Measurements from ENCODE around the gene SEZ6L. TPM values are rescaled to one million over a fixed set of nuclear protein-coding genes. Genes with fewer than 3 reads are reported as not detected.

SEZ6L gene
- total and polyA plus RNA-seq, 10 of the 15 experiments (the other 5 are each of a cell fraction or from before 2014, with no cell fraction given) = not detected

- intact Hi-C loops (cut with micrococcal nuclease; ENCODE audit: unreplicated experiment) = no loop called here
- POLR2A ChIA-PET = interaction anchor here (0.6 kb wide), 1 partner anchor 9 kb away, joined by 4 read pairs; no protein-coding TSS in a partner anchor
- TF ChIP-seq CTCF (IDR thresholded peaks at IDR 0.05 in 2 of 3, conservative IDR thresholded peaks at IDR 0.05 in 1 of 3; ENCODE audit: control insufficient read depth in 2 of 3, extremely low read depth in 1 of 3, insufficient read depth in 1 of 3, low read depth in 3 of 3, low read length in 3 of 3) (no peak), ASH2L (IDR thresholded peaks at IDR 0.05; ENCODE audit: borderline replicate concordance, low read depth) (no peak), BCL11A (IDR thresholded peaks at IDR 0.05; ENCODE audit: low read depth, low read length) (no peak), ZSCAN29 (IDR thresholded peaks at IDR 0.05) (no peak), ETV6 (conservative IDR thresholded peaks at IDR 0.05 in 1 of 2, IDR thresholded peaks at IDR 0.05 in 1 of 2; ENCODE audit: borderline replicate concordance in 1 of 2, low read depth in 1 of 2) (no peak), NR2C1 (IDR thresholded peaks at IDR 0.05) (no peak), TARDBP (IDR thresholded peaks at IDR 0.05; ENCODE audit: borderline replicate concordance) (no peak), ZBTB11 (CRISPR knock-in tag; IDR thresholded peaks at IDR 0.05) (no peak), PBX3 (IDR thresholded peaks at IDR 0.05; ENCODE audit: insufficient replicate concordance, low read depth, low read length) (no peak), MTA2 (IDR thresholded peaks at IDR 0.05; ENCODE audit: low read depth) (no peak), POU2F2 (IDR thresholded peaks at IDR 0.05; ENCODE audit: borderline replicate concordance, low read depth, low read length) (no peak), ZNF24 (IDR thresholded peaks at IDR 0.05) (no peak), STAT3 (IDR thresholded peaks at IDR 0.05; ENCODE audit: low read depth, low read length) (no peak), REST (IDR thresholded peaks at IDR 0.05; ENCODE audit: low read depth, low read length) (no peak)
Observed at GRCh38 chr22:26391623-26392022, 222.4 kb downstream of the SEZ6L start.

More at GRCh38 chr22:26391623-26392022, 222.4 kb downstream of the SEZ6L start:
- CTCF ChIA-PET = interaction anchor here (0.7 to 3.8 kb wide), 3 partner anchors 13 to 70 kb away, joined by 3 to 18 read pairs (median 6); no protein-coding TSS in a partner anchor
- FAIRE-seq = no peak
- RAD21 ChIA-PET (ENCODE audit: unreplicated experiment) = interaction anchor here (0.7 kb wide), 1 partner anchor 17 kb away, joined by 3 read pairs; no protein-coding TSS in a partner anchor
- Histone ChIP-seq H3K4me2 (ENCODE audit: control insufficient read depth, insufficient read depth) (no peak overlapping the region), H3K4me3 (no peak overlapping the region), H3K9me3 (replicated peaks; ENCODE audit: control insufficient read depth, insufficient read depth, low read length) (no peaks in the 10 kb centered on the region), H4K20me1 (ENCODE audit: control insufficient read depth, insufficient read depth) (no peaks in the 10 kb centered on the region), H3K4me1 (ENCODE audit: control insufficient read depth, insufficient read depth, low read length) (no peaks in the 10 kb centered on the region), H3K9ac (ENCODE audit: control insufficient read depth, insufficient read depth, low read length) (no peak overlapping the region), H3K79me2 (ENCODE audit: control insufficient read depth, insufficient read depth, low read length) (no peaks in the 10 kb centered on the region), H2AFZ (ENCODE audit: control insufficient read depth, low read depth, low read length) (no peak overlapping the region), H3K27ac (ENCODE audit: control insufficient read depth, insufficient read depth) (no peak overlapping the region), H3K36me3 (ENCODE audit: control insufficient read depth in 2 of 2, insufficient read depth in 2 of 2, low read length in 1 of 2) (no peaks in the 10 kb centered on the region), H3K27me3 (replicated peaks in 1 of 2; ENCODE audit: control insufficient read depth in 2 of 2, insufficient read depth in 2 of 2, low read length in 1 of 2) (no peaks in the 10 kb centered on the region; a peak in 2 of 4 replicates)
- 35% methylated on average over 2 of the region's 2 CpGs for WGBS (ENCODE audit: insufficient coverage, insufficient replicate concordance, low lambda C conversion rate, missing lambda C conversion rate)
- BruUV-seq (replicated peaks) = no TSS peak
- ATAC-seq = no peak
- no peak for DNase-seq (ENCODE audit: low read depth, low spot score)
- SMC1A ChIA-PET (ENCODE audit: uncharacterized antibody, unreplicated experiment) = interaction anchor here (1.2 to 1.4 kb wide), 2 partner anchors 27 to 71 kb away, joined by 4 to 6 read pairs; no protein-coding TSS in a partner anchor
- in situ Hi-C loops (cut with MboI) = no loop called here
